BJ (cell line): ENCODE measurements around the gene KCTD6. TPM values are rescaled to one million over a fixed set of nuclear protein-coding genes. Genes with fewer than 3 reads are reported as not detected.

Source experiments
- CTCF ChIA-PET: fragments of 350-600 bp; formaldehyde crosslinking; extraction: SDS; loops from one replicate; lab custom pipeline; 2021; ENCODE audit warnings: antibody characterized with exemption, inconsistent platforms; lab: Yijun Ruan, JAX
- POLR2A ChIA-PET: fragments of 300-600 bp; sonication (Branson Sonifier 250); formaldehyde crosslinking; extraction: SDS; loops from one replicate; lab custom pipeline; 2021; ENCODE audit warnings: antibody characterized with exemption; lab: Charles Lee
- DNase-seq: peaks from one replicate; pipeline ENCODE4 v3.0.0-alpha.2; 2011; ENCODE audit warnings: low read depth
- H3K27me3 ChIP-seq: 2 replicates; pipeline ENCODE4 v1.6.0; 2011; ENCODE audit warnings: low read length; ENCODE audit not compliant: control insufficient read depth, insufficient read depth
- H3K36me3 ChIP-seq: 2 replicates; pipeline ENCODE4 v1.5.1; 2011; ENCODE audit warnings: low read length; ENCODE audit not compliant: control insufficient read depth, insufficient read depth
- H3K4me3 ChIP-seq: 2 replicates; pipeline ENCODE4 v1.5.1; 2011; ENCODE audit warnings: low read depth, mild to moderate bottlenecking, control low read depth, low read length
- polyA plus RNA-seq: library from polyadenylated mRNA; depleted of rRNA; stranded (reverse); fragments of >200 nt; gene quantifications from 2 replicates; pipeline ENCODE4 v1.2.3, GENCODE V29; 2011
- TF ChIP-seq, protein P1 (sequence below): IDR thresholded peaks from 2 replicates; pipeline ENCODE4 v1.5.1; 2011; ENCODE audit warnings: low read depth, mild to moderate bottlenecking, control low read depth, inconsistent platforms, low read length, moderate library complexity; ENCODE audit not compliant: insufficient read depth

KCTD6 gene
- polyA plus RNA-seq, 1 experiment, result 5.1 TPM

DNA sequence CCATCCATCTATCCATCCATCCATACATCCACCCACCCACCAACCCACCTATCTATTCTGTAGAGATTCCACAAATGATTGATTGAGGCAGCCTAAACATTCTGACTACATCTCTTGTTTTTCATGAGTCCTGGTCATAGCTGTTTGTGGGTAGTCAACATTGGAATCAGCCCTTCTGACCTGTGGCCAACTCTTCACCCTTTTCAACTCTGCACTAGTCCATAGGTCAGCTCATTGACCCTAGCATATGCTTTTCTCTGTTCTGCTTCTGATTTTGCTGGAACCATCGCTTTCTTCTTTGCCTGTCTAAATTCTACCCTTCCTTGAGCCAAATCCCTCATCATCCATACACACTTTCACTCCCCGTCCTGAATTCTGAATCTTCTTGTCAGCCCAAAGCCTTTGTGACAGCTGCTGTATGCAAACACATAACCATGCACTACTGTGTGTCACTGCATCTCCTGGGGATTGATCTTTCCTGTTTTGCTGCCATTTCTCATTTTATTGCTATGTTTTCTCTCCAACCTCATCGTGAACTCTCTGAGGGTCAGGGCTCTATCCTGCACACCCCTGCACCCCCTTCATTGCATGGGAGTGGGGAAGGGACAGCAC lies 16.8 kb upstream of the KCTD6 start:
- POLR2A ChIA-PET, result no interaction called here
- no peaks in the 10 kb centered on the region for H3K36me3 ChIP-seq
- H3K27me3 ChIP-seq, result peaks cover 4% of the 10 kb centered on the region; the same call in 1 of the 2 replicates
- CTCF ChIA-PET, result interaction anchor here (0.7 kb wide), 1 partner anchor 11 kb away, joined by 4 read pairs; no protein-coding TSS in a partner anchor
- H3K4me3 ChIP-seq, result no peak overlapping the region
- no peak for DNase-seq
- TF ChIP-seq, protein P1, sequence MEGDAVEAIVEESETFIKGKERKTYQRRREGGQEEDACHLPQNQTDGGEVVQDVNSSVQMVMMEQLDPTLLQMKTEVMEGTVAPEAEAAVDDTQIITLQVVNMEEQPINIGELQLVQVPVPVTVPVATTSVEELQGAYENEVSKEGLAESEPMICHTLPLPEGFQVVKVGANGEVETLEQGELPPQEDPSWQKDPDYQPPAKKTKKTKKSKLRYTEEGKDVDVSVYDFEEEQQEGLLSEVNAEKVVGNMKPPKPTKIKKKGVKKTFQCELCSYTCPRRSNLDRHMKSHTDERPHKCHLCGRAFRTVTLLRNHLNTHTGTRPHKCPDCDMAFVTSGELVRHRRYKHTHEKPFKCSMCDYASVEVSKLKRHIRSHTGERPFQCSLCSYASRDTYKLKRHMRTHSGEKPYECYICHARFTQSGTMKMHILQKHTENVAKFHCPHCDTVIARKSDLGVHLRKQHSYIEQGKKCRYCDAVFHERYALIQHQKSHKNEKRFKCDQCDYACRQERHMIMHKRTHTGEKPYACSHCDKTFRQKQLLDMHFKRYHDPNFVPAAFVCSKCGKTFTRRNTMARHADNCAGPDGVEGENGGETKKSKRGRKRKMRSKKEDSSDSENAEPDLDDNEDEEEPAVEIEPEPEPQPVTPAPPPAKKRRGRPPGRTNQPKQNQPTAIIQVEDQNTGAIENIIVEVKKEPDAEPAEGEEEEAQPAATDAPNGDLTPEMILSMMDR, result no peak

GRCh38 chr3:58478781-58479180 lies 13.1 kb upstream of the KCTD6 start:
- Histone ChIP-seq H3K4me3 (no peak overlapping the region), H3K36me3 (no peaks in the 10 kb centered on the region), H3K27me3 (peaks cover 4% of the 10 kb centered on the region; the same call in 1 of the 2 replicates)
- POLR2A ChIA-PET, result interaction anchor here (0.5 kb wide), 1 partner anchor 12 kb away, joined by 3 read pairs; no protein-coding TSS in a partner anchor
- no peak for DNase-seq
- TF ChIP-seq, protein P1, result no peak
- CTCF ChIA-PET, result interaction anchor here (1.1 kb wide), 1 partner anchor 9 kb away, joined by 3 read pairs; no protein-coding TSS in a partner anchor

GRCh38 chr3:58480309-58480708 lies 11.6 kb upstream of the KCTD6 start:
- Histone ChIP-seq H3K36me3 (no peaks in the 10 kb centered on the region), H3K27me3 (peaks cover 4% of the 10 kb centered on the region; the same call in 1 of the 2 replicates), H3K4me3 (no peak overlapping the region)
- ChIA-PET CTCF (interaction anchor here (0.7 kb wide), 1 partner anchor 23 kb away, joined by 3 read pairs; no protein-coding TSS in a partner anchor), POLR2A (no interaction called here)
- DNase-seq, result no peak
- TF ChIP-seq, protein P1, result no peak

DNA sequence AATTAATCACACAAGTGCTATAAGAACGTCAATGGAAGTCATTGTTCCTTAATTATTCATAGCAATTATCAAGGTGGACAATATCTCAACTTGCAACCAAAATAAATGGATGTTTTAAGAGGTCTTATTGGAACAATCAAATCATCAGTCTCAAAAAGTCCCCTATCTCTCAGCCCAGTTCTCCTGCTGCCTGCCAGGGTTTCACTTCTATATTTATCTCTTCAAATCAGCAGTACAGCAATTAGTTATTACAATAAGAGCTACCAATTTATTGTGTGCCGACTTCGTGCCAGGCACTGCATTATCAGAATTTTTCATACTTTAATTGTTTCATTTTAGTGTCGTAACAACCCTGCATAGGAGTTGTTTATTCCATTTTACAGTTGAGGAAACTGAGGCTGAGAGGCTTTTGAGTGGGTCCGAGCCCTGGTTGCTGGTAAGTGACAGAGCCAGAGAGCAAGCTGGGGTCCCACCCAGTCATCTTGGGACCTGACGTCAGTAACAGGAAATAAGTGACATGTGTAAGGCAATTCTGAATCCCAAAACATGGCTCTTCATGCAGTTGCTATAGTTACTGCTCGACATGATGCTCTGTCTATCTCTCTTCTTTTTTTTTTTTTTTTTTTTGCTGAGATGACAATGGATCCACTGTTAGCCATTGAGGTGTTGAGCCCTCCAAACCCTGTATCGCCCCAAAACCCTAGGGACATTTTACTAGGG lies 8.8 kb upstream of the KCTD6 start:
- ChIA-PET POLR2A (no interaction called here), CTCF (interaction anchor here (1.6 kb wide), 1 partner anchor 9 kb away, joined by 4 read pairs; the partner anchor contains the start of gene KCTD6)
- no peak overlapping the region for H3K4me3 ChIP-seq
- TF ChIP-seq, protein P1, result no peak
- peaks cover 4% of the 10 kb centered on the region; the same call in 1 of the 2 replicates for H3K27me3 ChIP-seq
- no peaks in the 10 kb centered on the region for H3K36me3 ChIP-seq
- no peak for DNase-seq

DNA sequence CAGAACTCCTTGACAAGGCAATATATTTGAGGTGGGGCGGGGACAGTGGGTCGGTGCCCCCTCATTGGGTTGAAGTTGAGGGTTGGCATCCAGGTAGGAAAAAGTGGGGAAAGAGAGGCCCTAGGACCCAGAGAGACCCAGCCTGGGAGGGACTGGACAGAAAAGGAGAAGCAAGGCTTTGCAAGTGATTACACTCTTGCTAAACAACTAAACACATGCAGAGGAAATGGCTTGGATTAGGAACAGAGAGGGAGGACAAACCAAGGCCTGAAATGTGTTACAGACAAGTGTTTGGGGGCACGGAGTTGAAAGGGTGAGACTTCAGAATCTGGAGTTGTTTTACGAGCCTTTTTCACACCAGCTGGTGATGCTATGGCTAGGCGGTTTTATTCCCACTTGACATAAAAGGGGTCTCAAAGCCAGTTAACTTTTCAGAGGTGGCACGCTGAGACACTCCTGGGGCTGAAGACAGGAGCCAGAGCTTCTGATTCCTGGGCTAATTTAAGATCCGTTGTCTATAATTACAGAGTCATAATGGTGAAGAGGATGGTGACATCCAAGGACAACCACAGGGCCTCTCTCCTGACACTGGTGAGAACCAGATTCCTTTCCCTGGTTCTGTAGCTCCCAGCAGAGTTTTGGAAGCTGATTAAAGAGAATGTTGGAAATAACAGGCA lies 7.7 kb upstream of the KCTD6 start:
- POLR2A ChIA-PET, result no interaction called here
- no peaks in the 10 kb centered on the region for H3K36me3 ChIP-seq
- TF ChIP-seq, protein P1, result no peak

More for the DNA sequence above, 7.7 kb upstream of the KCTD6 start:
- H3K27me3 ChIP-seq, result peaks cover 2% of the 10 kb centered on the region; the same call in 1 of the 2 replicates
- no peak for DNase-seq
- CTCF ChIA-PET, result interaction anchor here (1.0 to 1.6 kb wide), 2 partner anchors 8 to 14 kb away, joined by 3 to 4 read pairs; partner anchors contain the start of gene KCTD6
- no peak overlapping the region for H3K4me3 ChIP-seq
